Common myeloid progenitor, CD34-positive (primary cell): ENCODE results near the gene LRP1B.

ENCODE experiments used
- CTCF ChIA-PET: fragments of 350-600 bp; sonication (Branson Sonifier 250); formaldehyde crosslinking; loops from one replicate; lab custom pipeline; 2021; ENCODE audit warnings: antibody characterized with exemption; lab: Charles Lee
- POLR2A ChIA-PET: fragments of 350-600 bp; sonication (Branson Sonifier 250); formaldehyde crosslinking; loops from one replicate; lab custom pipeline; 2021; ENCODE audit warnings: antibody characterized with exemption; lab: Charles Lee
- DNase-seq, 3 donors: peaks; one replicate each; pipeline versions ENCODE4 v3.0.0 to v3.0.0-alpha.2; 2013
- H3K27ac ChIP-seq, 2 experiments: 1 replicate in 1 of 2; 2 replicates in 1 of 2; pipeline ENCODE4 v1.7.0; 2013; ENCODE audit warnings: inconsistent platforms in 2 of 2, low read length in 2 of 2, mild to moderate bottlenecking in 2 of 2, low read depth in 1 of 2, moderate library complexity in 1 of 2; ENCODE audit not compliant: severe bottlenecking in 2 of 2, insufficient read depth in 1 of 2, poor library complexity in 1 of 2
- H3K27me3 ChIP-seq, 5 experiments: replicated peaks in 2 of 5; 1 replicate in 3 of 5; 2 replicates in 2 of 5; pipeline versions ENCODE4 v1.6.1 to v1.7.0; 2013; ENCODE audit warnings: low read length in 4 of 5, mild to moderate bottlenecking in 2 of 5, moderate library complexity in 2 of 5, inconsistent platforms in 1 of 5; ENCODE audit not compliant: insufficient read depth in 5 of 5, control insufficient read depth in 4 of 5
- H3K36me3 ChIP-seq, 4 experiments: 1 replicate in 2 of 4; 2 replicates in 2 of 4; pipeline versions ENCODE4 v1.6.1 to v1.7.0; 2013; ENCODE audit warnings: low read length in 3 of 4, control low read depth in 1 of 4, mild to moderate bottlenecking in 1 of 4; ENCODE audit not compliant: control insufficient read depth in 4 of 4, insufficient read depth in 4 of 4
- H3K4me1 ChIP-seq, 4 experiments: 1 replicate in 3 of 4; 2 replicates in 1 of 4; pipeline versions ENCODE4 v1.6.1 to v1.7.1; 2013; ENCODE audit warnings: low read length in 3 of 4, mild to moderate bottlenecking in 3 of 4, control low read depth in 1 of 4, inconsistent platforms in 1 of 4, moderate library complexity in 1 of 4; ENCODE audit not compliant: control insufficient read depth in 4 of 4, insufficient read depth in 4 of 4; ENCODE audit errors: control extremely low read depth in 1 of 4
- H3K4me3 ChIP-seq, 7 experiments: 1 replicate in 4 of 7; 2 replicates in 3 of 7; pipeline versions ENCODE4 v1.5.1 to v1.7.0; 2013; ENCODE audit warnings: mild to moderate bottlenecking in 7 of 7, low read length in 6 of 7, moderate library complexity in 6 of 7, inconsistent platforms in 2 of 7, low read depth in 2 of 7, control low read depth in 1 of 7; ENCODE audit not compliant: insufficient read depth in 4 of 7, control insufficient read depth in 1 of 7; ENCODE audit errors: extremely low read depth in 1 of 7
- H3K9me3 ChIP-seq, 5 experiments: 1 replicate in 4 of 5; 2 replicates in 1 of 5; pipeline versions ENCODE4 v1.6.1 to v1.7.1; 2013; ENCODE audit warnings: low read length in 4 of 5, mild to moderate bottlenecking in 2 of 5, inconsistent platforms in 1 of 5, low read depth in 1 of 5, moderate library complexity in 1 of 5; ENCODE audit not compliant: control insufficient read depth in 4 of 5, insufficient read depth in 2 of 5; ENCODE audit errors: control extremely low read depth in 1 of 5
- WGBS: methylation state at CpG from one replicate; pipeline ENCODE4 v1.1.5; 2013; ENCODE audit not compliant: insufficient coverage; 5-methylcytosine and 5-hydroxymethylcytosine counted together

Gene LRP1B

GRCh38 chr2:140791802-140792201 lies 1339.0 kb downstream of the LRP1B start:
- Histone ChIP-seq H3K27ac (no peak overlapping the region), H3K36me3 (no peaks in the 10 kb centered on the region), H3K4me1 (no peaks in the 10 kb centered on the region), H3K4me3 (no peak overlapping the region), H3K27me3 (no peaks in the 10 kb centered on the region), H3K9me3 (no peaks in the 10 kb centered on the region)
- ChIA-PET CTCF (no interaction called here), POLR2A (no interaction called here)
- DNase-seq: no peak
- 100% methylated on average over 2 of the region's 2 CpGs for WGBS

DNA sequence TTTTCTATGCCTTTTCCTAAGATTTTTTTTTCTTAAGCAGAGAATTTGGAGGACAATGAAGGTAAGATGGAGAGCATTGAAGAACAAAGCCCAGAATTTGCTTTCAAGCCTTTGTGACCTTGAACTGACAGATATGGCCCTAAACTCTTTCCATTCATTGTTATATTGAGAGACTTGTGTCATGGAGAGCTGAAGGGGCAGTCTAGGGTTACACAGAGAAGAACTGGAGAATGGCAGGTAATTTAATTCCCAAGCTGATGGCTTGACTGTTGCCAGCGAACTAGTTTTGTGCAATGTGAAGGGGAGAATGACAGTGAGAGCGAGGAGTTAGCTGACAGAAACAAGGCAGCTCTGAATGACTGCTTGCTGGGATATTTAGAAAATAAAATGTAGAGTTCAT lies 1344.2 kb downstream of the LRP1B start:
- Histone ChIP-seq H3K4me3 (no peak overlapping the region), H3K27ac (no peak overlapping the region), H3K36me3 (no peaks in the 10 kb centered on the region), H3K4me1 (no peaks in the 10 kb centered on the region), H3K9me3 (no peaks in the 10 kb centered on the region), H3K27me3 (no peaks in the 10 kb centered on the region)
- ChIA-PET CTCF (no interaction called here), POLR2A (no interaction called here)
- 80% methylated on average over 1 of the region's 2 CpGs for WGBS
- DNase-seq: no peak

- H3K9me3 ChIP-seq: no peaks in the 10 kb centered on the region
- POLR2A ChIA-PET: no interaction called here
Observed at GRCh38 chr2:140775411-140775810, 1355.4 kb downstream of the LRP1B start.

DNA sequence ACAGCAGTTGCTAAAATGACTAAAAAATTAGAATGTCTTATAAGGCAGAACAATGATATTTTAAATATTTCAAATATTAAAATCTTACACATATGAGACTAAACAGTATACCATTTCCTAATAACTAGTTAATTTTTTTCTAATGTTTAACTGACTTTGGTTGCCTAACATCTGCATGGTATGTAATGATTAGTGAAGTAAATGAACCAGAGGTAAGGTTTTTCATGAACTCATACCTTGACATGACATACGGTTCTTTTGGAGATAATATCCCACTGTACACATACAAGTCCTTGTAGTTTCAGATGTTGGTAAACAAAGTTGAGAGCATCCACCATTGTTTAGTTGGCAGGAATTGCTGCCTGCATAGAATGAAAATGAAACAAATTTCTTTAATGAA lies 1360.2 kb downstream of the LRP1B start:
- Histone ChIP-seq H3K27ac (no peak overlapping the region), H3K9me3 (no peaks in the 10 kb centered on the region), H3K36me3 (no peaks in the 10 kb centered on the region), H3K4me1 (no peaks in the 10 kb centered on the region), H3K27me3 (no peaks in the 10 kb centered on the region), H3K4me3 (no peak overlapping the region)
- WGBS: no CpG with 5 or more reads among the region's 1 CpG
- ChIA-PET CTCF (no interaction called here), POLR2A (no interaction called here)
- no peak for DNase-seq

More at GRCh38 chr2:140775411-140775810, 1355.4 kb downstream of the LRP1B start:
- H3K4me3 ChIP-seq: no peak overlapping the region
- CTCF ChIA-PET: no interaction called here
- H3K27ac ChIP-seq: no peak overlapping the region
- no peaks in the 10 kb centered on the region for H3K36me3 ChIP-seq
- no peaks in the 10 kb centered on the region for H3K27me3 ChIP-seq
- DNase-seq: no peak
- peaks cover 0 to 4% (median 0%) of the 10 kb centered on the region in 4 experiments for H3K4me1 ChIP-seq

DNA sequence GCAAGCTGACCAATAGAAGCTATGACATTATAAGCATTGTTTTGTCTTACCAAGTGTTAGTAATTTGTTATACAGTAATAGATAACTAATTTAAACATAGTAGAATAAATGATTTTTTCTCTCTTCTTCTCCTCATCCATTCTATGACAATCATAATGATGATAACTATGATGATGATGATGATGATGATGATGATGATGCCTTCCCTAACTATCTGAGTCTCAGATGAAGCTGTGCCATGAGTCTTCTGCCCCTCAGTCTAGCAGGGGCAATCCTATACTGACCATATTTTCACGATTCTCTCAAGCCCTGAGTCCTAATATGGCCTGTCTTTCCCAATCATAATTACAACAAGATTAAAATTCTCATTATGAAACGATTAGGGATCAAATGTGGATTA lies 1369.0 kb downstream of the LRP1B start:
- POLR2A ChIA-PET: no interaction called here
- no peak for DNase-seq
- Histone ChIP-seq H3K9me3 (no peaks in the 10 kb centered on the region), H3K4me3 (no peak overlapping the region), H3K4me1 (no peaks in the 10 kb centered on the region), H3K27me3 (no peaks in the 10 kb centered on the region), H3K36me3 (no peaks in the 10 kb centered on the region), H3K27ac (no peak overlapping the region)
- no CpG with 5 or more reads among the region's 2 CpGs for WGBS
- CTCF ChIA-PET: no interaction called here

DNA sequence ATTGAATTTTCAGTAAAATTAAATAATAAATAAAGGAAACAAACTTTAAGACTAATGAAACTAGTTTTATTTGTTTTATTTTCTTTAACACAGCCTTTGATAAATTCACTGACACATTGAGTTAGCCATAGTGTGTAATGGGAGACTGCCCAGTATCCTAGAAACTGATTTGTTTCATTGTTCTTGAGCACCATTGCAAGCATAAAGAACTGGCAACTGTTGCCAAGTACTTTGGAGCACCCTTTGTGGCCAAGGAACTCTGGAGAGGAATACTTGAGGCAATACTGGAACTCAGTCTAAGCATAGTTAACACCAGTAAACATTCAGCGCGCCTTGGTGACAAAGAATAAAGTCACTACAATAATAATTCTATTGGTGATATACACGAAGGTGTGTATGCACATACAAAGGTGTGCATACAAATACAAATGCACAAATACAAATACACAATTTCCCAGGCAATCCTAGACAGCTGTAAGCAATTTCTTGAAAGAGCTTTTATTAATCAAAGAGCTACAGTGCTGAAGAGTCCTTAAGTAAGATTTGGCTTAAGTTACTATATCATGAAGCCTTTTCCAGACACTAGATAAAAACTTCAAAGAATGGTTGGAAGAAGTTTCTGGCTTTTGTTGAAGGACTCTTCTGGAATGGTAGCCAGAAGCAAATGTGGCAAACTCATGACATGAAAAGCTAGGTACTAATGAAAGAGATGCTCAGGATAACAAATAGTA lies 1371.2 kb downstream of the LRP1B start:
- H3K27me3 ChIP-seq: no peaks in the 10 kb centered on the region
- CTCF ChIA-PET: no interaction called here
- H3K36me3 ChIP-seq: no peaks in the 10 kb centered on the region
- H3K27ac ChIP-seq: no peak overlapping the region
- H3K4me3 ChIP-seq: no peak overlapping the region
- H3K9me3 ChIP-seq: no peaks in the 10 kb centered on the region
- no CpG with 5 or more reads among the region's 3 CpGs for WGBS
- POLR2A ChIA-PET: no interaction called here
- H3K4me1 ChIP-seq: no peaks in the 10 kb centered on the region
- no peak for DNase-seq

DNA sequence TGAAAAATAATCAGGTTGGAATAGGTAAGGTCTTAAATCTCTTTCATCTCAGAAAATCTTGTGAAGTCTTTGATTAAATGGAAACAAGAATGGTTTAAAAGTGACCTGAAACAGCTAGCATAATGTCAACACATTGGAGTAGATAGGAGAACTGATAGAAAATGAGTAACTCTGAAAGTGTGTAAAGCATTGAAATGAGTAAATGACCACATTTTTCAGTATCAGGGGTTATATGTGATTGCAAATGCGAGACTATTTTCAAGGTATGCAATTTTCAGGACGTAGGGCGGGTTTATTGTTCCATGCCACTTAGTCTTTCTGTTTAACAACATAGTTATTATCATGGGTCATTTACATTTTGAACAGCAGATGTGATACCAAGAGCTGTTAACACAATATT lies 1383.2 kb downstream of the LRP1B start:
- Histone ChIP-seq H3K4me3 (no peak overlapping the region), H3K4me1 (no peaks in the 10 kb centered on the region), H3K27ac (no peak overlapping the region), H3K36me3 (no peaks in the 10 kb centered on the region), H3K9me3 (no peaks in the 10 kb centered on the region), H3K27me3 (no peaks in the 10 kb centered on the region)
- ChIA-PET POLR2A (interaction anchor here (0.6 kb wide), 1 partner anchor 1280 kb away, joined by 5 read pairs; no protein-coding TSS in a partner anchor), CTCF (no interaction called here)
- no CpG with 5 or more reads among the region's 3 CpGs for WGBS
- no peak for DNase-seq
